HG02678 (cell line): ENCODE measurements around the gene HOXD4.

ENCODE experiments used
- ATAC-seq: cut with Tn5 transposase; IDR thresholded peaks from one replicate; pipeline ENCODE4 v1.9.1; 2021; ENCODE audit warnings: mild to moderate bottlenecking, moderate library complexity; ENCODE audit not compliant: unreplicated experiment

The HOXD4 gene

GRCh38 chr2:176151442-176152287, at the start of gene HOXD4:
HOXD4 (plus strand) TSS chr2:176151550; CDS start chr2:176151634, 84 bp downstream.
- no peak for ATAC-seq

- ATAC-seq: no peak
These were observed 49.5 kb upstream of the HOXD4 start for GRCh38 chr2:176101842-176102241.

- no peak for ATAC-seq
These were observed 49.0 kb upstream of the HOXD4 start for GRCh38 chr2:176102309-176102866.

GRCh38 chr2:176103194-176103593, 48.2 kb upstream of the HOXD4 start:
- ATAC-seq: no peak

GRCh38 chr2:176103742-176104315, 47.5 kb upstream of the HOXD4 start:
- no peak for ATAC-seq

GRCh38 chr2:176104316-176105077, 46.9 kb upstream of the HOXD4 start:
- ATAC-seq: no peak

- ATAC-seq: no peak
These were observed 46.1 kb upstream of the HOXD4 start for GRCh38 chr2:176105078-176105729.

- no peak for ATAC-seq
These were observed 45.4 kb upstream of the HOXD4 start for GRCh38 chr2:176105730-176106580.

GRCh38 chr2:176106581-176107539, 44.5 kb upstream of the HOXD4 start, which contains the start of gene HOXD11:
HOXD11 (plus strand) TSS chr2:176107280; CDS start chr2:176107356, 76 bp downstream.
- no peak for ATAC-seq

GRCh38 chr2:176107731-176108181, 43.6 kb upstream of the HOXD4 start:
- ATAC-seq: no peak

GRCh38 chr2:176109192-176109901, 42.0 kb upstream of the HOXD4 start:
- ATAC-seq: no peak

- no peak for ATAC-seq
These were observed 41.4 kb upstream of the HOXD4 start for GRCh38 chr2:176109946-176110345.

- no peak for ATAC-seq
These were observed 40.7 kb upstream of the HOXD4 start for GRCh38 chr2:176110415-176111308.

- no peak for ATAC-seq
These were observed 40.1 kb upstream of the HOXD4 start for GRCh38 chr2:176111309-176111663.

GRCh38 chr2:176111846-176112374, 39.4 kb upstream of the HOXD4 start:
- no peak for ATAC-seq

GRCh38 chr2:176112375-176113302, 38.7 kb upstream of the HOXD4 start:
- no peak for ATAC-seq
